GM12801 (cell line): Measurements from ENCODE around the gene DNAJC25.

Source experiments
- CTCF ChIP-seq: IDR thresholded peaks from one replicate; pipeline ENCODE4 v1.5.1; 2011; ENCODE audit warnings: control low read depth; ENCODE audit not compliant: insufficient read length; ENCODE audit errors: extremely low read depth

DNAJC25 gene

GRCh38 chr9:111678293-111678692 is 47.2 kb downstream of the DNAJC25 start:
- TF ChIP-seq CTCF: no peak

GRCh38 chr9:111679199-111679598 is 48.1 kb downstream of the DNAJC25 start:
- TF ChIP-seq CTCF: no peak

- no peak for TF ChIP-seq CTCF
Measured at GRCh38 chr9:111683392-111683791, 52.3 kb downstream of the DNAJC25 start.

- TF ChIP-seq CTCF: no peak
Measured at GRCh38 chr9:111691672-111692329, 60.7 kb downstream of the DNAJC25 start.

- TF ChIP-seq CTCF: no peak
Measured at GRCh38 chr9:111696796-111697195, 65.7 kb downstream of the DNAJC25 start.

GRCh38 chr9:111700776-111701175 is 69.6 kb downstream of the DNAJC25 start:
- TF ChIP-seq CTCF: no peak
